ENCODE measurements around the gene PAPPA2.

- no peak for TF ChIP-seq CTCF (IDR thresholded peaks at IDR 0.05; ENCODE audit: low read length)
- TF ChIP-seq EZH2 (optimal IDR thresholded peaks at IDR 0.05; ENCODE audit: low read depth, low read length), result no peak
- no peak for TF ChIP-seq EZH2phosphoT487 (IDR thresholded peaks at IDR 0.05; ENCODE audit: low read length)
These were observed 66.6 kb downstream of the PAPPA2 start for GRCh38 chr1:176529395-176530090.

Data from MM.1S (cell line).